ENCODE results near the gene ADPRH. TPM values are rescaled to one million over a fixed set of nuclear protein-coding genes. Genes with fewer than 3 reads are reported as not detected.

Gene ADPRH
- total and polyA plus RNA-seq, 10 of the 15 experiments (the other 5 are each of a cell fraction or from before 2014, with no cell fraction given) = 2.3 to 32.6 (median 19.0) TPM

- TF ChIP-seq, protein P1, sequence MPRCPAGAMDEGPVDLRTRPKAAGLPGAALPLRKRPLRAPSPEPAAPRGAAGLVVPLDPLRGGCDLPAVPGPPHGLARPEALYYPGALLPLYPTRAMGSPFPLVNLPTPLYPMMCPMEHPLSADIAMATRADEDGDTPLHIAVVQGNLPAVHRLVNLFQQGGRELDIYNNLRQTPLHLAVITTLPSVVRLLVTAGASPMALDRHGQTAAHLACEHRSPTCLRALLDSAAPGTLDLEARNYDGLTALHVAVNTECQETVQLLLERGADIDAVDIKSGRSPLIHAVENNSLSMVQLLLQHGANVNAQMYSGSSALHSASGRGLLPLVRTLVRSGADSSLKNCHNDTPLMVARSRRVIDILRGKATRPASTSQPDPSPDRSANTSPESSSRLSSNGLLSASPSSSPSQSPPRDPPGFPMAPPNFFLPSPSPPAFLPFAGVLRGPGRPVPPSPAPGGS (IDR thresholded peaks at IDR 0.05; ENCODE audit: borderline replicate concordance, insufficient read depth, low read depth, low read length, poor library complexity, severe bottlenecking) = peak; percentile 41
- TF ChIP-seq MTA3 (IDR thresholded peaks at IDR 0.05; ENCODE audit: borderline replicate concordance, low read length) (0 out of 2 replicates have a peak, but pooled peaks have one; percentile 14), ESRRA (IDR thresholded peaks at IDR 0.05; ENCODE audit: low read length) (no peak), KAT2A (conservative IDR thresholded peaks at IDR 0.05; ENCODE audit: control insufficient read depth, low read depth, low read length) (no peak), BHLHE40 (IDR thresholded peaks at IDR 0.05; ENCODE audit: borderline replicate concordance in 1 of 2, low read depth in 2 of 2, low read length in 1 of 2) (0 out of 4 replicates have a peak, but pooled peaks of 1 of the 2 experiments have one; percentile 19), SP1 (IDR thresholded peaks at IDR 0.05; ENCODE audit: low read depth, low read length) (no peak), ZBTB4 (CRISPR knock-in tag; IDR thresholded peaks at IDR 0.05) (no peak), JUND (IDR thresholded peaks at IDR 0.05; ENCODE audit: low read depth, low read length) (no peak), TCF12 (IDR thresholded peaks at IDR 0.05; ENCODE audit: low read depth, low read length) (no peak), MYC (IDR thresholded peaks at IDR 0.05; ENCODE audit: insufficient read depth, insufficient read length, insufficient replicate concordance, low read length, severe bottlenecking) (no peak), RUNX3 (IDR thresholded peaks at IDR 0.05; ENCODE audit: low read length) (peak; percentile 39; the same call in 1 of the 2 replicates), ZNF207 (IDR thresholded peaks at IDR 0.05; ENCODE audit: borderline replicate concordance) (no peak), NRF1 (conservative IDR thresholded peaks at IDR 0.05; ENCODE audit: low read depth, low read length) (no peak), KDM1A (IDR thresholded peaks at IDR 0.05; ENCODE audit: borderline replicate concordance) (no peak), ZBTB33 (IDR thresholded peaks at IDR 0.05) (no peak), EGR1 (IDR thresholded peaks at IDR 0.05; ENCODE audit: borderline replicate concordance in 1 of 2, low read depth in 2 of 2, low read length in 2 of 2) (no peak), GATAD2B (conservative IDR thresholded peaks at IDR 0.05; ENCODE audit: low read depth) (no peak)
- TF ChIP-seq, protein P2, sequence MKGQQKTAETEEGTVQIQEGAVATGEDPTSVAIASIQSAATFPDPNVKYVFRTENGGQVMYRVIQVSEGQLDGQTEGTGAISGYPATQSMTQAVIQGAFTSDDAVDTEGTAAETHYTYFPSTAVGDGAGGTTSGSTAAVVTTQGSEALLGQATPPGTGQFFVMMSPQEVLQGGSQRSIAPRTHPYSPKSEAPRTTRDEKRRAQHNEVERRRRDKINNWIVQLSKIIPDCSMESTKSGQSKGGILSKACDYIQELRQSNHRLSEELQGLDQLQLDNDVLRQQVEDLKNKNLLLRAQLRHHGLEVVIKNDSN (IDR thresholded peaks at IDR 0.05; ENCODE audit: borderline replicate concordance, extremely low read length, insufficient read depth, low read depth, low read length) = no peak
Measured at GRCh38 chr3:119538772-119539171, 40.5 kb upstream of the ADPRH start (continued).
